HG03095 (cell line): Measurements from ENCODE around the gene ESRRA.

Source experiments
- ATAC-seq: cut with Tn5 transposase; IDR thresholded peaks from one replicate; pipeline ENCODE4 v1.9.1; 2021; ENCODE audit warnings: moderate library complexity; ENCODE audit not compliant: unreplicated experiment

The ESRRA gene

DNA sequence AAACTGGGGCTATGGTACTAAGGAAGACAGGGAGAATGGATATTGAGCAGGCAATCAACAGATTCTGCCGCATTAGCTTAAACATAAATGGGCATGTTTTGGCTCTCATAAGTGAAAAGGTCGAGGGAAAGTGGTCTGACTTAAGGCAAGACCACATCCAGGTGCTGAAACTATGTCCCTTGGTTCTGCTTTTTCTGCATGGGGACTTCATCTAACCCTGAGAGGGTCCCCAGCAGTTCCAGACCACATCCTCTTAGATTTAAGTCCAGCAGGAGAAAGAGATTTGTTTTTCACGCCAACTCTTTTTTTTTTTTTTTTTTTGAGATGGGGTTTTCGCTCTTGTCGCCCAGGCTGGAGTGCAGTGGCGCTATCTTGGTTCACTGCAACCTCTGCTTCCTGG is 59.1 kb downstream of the ESRRA start:
- no peak for ATAC-seq

DNA sequence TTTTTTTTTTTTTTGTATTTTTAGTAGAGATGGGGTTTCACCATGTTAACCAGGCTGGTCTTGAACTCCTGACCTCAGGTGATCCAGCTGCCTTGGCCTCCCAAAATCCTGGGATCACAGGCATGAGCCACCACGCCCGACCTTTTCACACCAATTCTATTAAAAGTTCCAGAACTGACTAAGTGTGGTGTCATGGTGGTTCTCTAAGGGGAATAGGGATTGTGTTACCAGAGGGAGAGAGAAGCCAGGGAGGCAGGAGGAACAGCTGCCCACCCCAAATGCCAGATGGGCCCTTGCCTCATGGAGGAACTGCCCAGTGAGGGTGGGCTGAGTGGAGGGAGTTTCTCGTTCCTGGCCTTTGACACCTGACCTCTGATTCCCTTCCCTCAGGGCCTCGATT is 59.6 kb downstream of the ESRRA start:
- no peak for ATAC-seq
